IPS-15b (cell line): ENCODE results near the gene PPP2R2B.
A peak's percentile ranks its signal among the peaks of the same experiment; 100 is the strongest.

Experiments
- H3K27me3 ChIP-seq: one replicate; pipeline ENCODE4 v1.6.1; 2013; ENCODE audit warnings: low read length; ENCODE audit not compliant: control insufficient read depth, insufficient read depth
- H3K36me3 ChIP-seq: one replicate; pipeline ENCODE4 v1.6.1; 2013; ENCODE audit warnings: low read length; ENCODE audit not compliant: control insufficient read depth, insufficient read depth
- H3K4me1 ChIP-seq: one replicate; pipeline ENCODE4 v1.6.1; 2013; ENCODE audit warnings: mild to moderate bottlenecking, low read length; ENCODE audit not compliant: control insufficient read depth, insufficient read depth
- H3K4me3 ChIP-seq: one replicate; pipeline ENCODE4 v1.5.1; 2013; ENCODE audit warnings: low read depth, low read length
- H3K9ac ChIP-seq: one replicate; pipeline ENCODE4 v1.6.1; 2013; ENCODE audit warnings: low read depth, mild to moderate bottlenecking, low read length
- H3K9me3 ChIP-seq: one replicate; pipeline ENCODE4 v1.6.1; 2013; ENCODE audit warnings: mild to moderate bottlenecking, low read length; ENCODE audit not compliant: control insufficient read depth, insufficient read depth

Gene PPP2R2B

DNA sequence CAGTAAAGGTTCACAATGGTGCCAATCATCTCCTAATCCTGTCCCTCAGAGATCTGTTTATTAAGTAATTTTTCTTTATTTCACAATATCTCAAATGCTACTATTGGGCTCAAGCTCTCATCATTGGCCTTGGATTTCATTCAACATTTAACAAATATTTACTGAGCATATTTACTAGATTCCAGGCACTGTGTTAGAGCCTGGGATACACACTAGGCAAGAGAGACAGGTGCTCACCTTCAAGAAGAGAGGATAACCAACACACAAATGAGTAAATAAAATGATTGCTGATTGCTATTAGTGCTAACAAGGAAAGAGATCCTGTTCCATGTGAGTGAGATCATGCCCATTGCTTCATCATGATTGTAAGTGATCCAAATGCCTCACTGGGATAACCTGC is 27.4 kb downstream of the PPP2R2B start:
- H3K27me3 ChIP-seq, result no peaks in the 10 kb centered on the region
- no peak overlapping the region for H3K9ac ChIP-seq
- peaks cover 21% of the 10 kb centered on the region for H3K4me1 ChIP-seq
- H3K9me3 ChIP-seq, result no peaks in the 10 kb centered on the region
- no peaks in the 10 kb centered on the region for H3K36me3 ChIP-seq
- no peak overlapping the region for H3K4me3 ChIP-seq

DNA sequence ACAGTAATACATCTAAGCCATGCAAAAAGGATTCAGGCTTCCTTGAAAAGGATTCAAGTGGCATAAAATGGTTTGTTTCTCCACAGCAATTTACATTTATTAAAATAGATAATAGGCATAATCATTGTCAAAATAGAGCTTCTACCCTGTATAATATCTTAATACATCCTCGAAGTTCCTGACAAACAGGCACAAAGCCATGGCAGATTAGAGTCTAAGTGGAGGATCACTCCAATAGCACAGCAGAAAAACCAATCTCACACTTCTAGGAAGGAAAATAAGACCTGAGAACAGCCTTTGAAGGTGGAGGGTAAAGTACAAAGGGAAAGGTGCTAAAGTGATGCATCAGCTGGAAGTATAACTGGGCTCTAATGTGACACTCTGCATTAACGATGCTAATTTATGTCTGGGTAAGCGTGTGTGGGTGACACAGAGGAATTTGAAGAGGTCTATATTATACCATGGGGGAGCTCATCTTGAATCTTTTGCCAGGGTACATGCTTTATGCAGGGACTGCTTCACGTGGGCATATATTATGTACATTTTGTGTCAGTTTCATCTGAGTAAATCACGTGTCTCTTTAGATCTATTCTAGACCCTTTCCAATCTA is 28.8 kb downstream of the PPP2R2B start:
- Histone ChIP-seq H3K4me3 (no peak overlapping the region), H3K9me3 (no peaks in the 10 kb centered on the region), H3K27me3 (no peaks in the 10 kb centered on the region), H3K36me3 (no peaks in the 10 kb centered on the region), H3K9ac (no peak overlapping the region), H3K4me1 (peaks cover 21% of the 10 kb centered on the region)

DNA sequence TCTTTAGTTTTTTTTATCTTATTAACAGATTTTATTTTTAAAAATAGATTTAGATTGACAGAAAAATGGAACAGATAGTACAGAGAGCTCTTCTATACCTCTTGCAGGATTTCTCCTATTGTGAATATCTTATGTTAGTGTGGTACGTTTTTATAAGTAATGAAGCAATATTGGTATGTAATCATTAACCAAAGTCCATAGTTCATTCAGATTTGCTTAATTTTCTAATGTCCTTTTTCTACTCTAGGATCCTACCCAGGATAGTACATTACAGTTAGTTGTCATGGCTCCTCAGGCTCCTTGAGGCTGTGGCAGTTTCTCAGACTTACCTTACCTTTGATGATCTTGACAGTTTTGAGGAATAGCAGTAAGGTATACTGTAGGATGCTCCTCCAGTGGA is 30.4 kb downstream of the PPP2R2B start:
- Histone ChIP-seq H3K4me3 (no peak overlapping the region), H3K9ac (no peak overlapping the region), H3K9me3 (no peaks in the 10 kb centered on the region), H3K4me1 (peaks cover 16% of the 10 kb centered on the region), H3K27me3 (no peaks in the 10 kb centered on the region), H3K36me3 (no peaks in the 10 kb centered on the region)

DNA sequence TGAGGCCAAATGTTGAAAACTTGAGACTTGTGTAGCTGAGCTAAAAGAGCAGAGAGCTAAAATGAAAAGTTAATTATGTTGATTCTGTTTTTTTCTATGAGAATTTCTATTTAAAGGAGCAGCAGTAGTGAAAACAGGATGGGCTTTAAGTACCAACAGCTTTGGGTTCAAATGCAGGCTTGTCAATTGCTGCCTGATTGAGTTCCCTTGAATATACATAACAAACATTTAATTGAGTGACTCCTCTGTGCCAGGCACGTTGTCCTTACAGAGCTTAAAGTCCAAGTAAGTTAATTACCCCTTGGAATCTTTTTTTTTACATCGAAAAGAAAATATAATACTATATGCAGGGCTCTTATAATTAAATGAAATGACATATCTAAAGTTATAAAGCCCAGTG is 38.5 kb downstream of the PPP2R2B start:
- no peaks in the 10 kb centered on the region for H3K27me3 ChIP-seq
- H3K9me3 ChIP-seq, result no peaks in the 10 kb centered on the region
- no peaks in the 10 kb centered on the region for H3K36me3 ChIP-seq
- no peak overlapping the region for H3K9ac ChIP-seq
- peak overlapping the region; percentile 9 for H3K4me3 ChIP-seq
- peaks cover 15% of the 10 kb centered on the region for H3K4me1 ChIP-seq

DNA sequence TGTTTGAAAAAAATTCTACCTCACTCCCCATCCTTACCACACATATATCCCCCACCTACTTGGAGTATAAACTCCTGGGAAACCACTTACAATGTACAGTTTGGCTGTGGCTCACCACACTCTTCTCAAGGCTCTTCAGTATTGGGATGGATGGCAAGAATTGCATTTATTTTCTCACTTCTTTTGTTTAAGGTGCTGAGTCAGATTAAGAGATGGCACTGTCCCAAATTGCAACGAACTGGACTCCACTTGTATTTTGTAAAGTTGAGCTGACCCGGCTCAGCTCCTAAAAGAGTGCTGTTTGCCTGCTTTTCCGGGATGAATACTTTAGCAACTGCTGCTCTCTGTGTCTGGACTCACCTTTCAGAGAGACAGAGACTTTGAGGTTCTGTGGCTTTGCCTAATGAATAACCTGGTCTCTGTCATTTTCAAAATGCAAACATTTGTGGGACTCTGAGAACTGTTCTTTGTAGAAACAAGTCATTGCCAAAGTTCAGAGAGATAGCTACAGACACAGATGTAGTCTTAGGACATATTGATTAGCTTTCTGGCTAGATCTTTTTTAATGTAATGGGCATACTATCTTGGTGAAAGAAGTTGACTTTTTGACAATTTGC is 42.2 kb downstream of the PPP2R2B start:
- Histone ChIP-seq H3K27me3 (no peaks in the 10 kb centered on the region), H3K9me3 (no peaks in the 10 kb centered on the region), H3K9ac (no peak overlapping the region), H3K4me1 (peaks cover 15% of the 10 kb centered on the region), H3K4me3 (no peak overlapping the region), H3K36me3 (no peaks in the 10 kb centered on the region)

DNA sequence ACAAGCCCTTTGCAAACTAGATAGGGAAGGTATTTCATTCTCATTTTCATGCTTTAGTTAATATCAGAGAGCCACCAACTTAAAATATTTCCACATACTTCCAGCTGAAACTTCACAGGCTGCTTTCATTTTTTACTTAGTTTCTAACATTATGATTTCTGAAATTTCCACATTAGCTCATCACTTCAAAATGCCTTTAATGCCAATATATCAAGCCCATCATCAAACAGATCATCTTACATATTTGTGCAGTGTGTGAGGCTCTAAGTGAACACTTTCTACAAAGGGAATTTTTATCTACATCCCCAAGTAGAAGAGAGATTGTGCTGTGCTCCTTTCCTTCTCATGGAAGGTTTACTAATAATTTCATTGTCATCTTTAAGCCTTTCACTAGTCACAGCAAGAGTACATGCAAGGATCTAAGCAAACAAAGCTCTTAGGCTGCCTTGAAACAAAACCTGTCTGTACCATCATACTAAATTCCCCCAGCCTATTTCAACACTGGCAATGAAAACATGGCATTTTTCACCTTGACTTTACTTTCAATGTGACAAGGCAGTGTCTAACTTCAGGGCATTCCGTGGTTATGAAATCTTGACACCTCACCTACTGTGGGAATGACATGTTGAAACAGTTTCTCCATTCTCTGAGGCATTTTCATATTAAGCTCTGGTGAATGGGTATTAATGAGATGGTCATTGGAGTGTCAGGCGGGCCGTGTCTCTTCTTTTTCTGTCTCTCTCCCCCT is 45.4 kb downstream of the PPP2R2B start:
- Histone ChIP-seq H3K4me1 (no peaks in the 10 kb centered on the region), H3K9me3 (no peaks in the 10 kb centered on the region), H3K36me3 (no peaks in the 10 kb centered on the region), H3K4me3 (no peak overlapping the region), H3K9ac (no peak overlapping the region), H3K27me3 (no peaks in the 10 kb centered on the region)

DNA sequence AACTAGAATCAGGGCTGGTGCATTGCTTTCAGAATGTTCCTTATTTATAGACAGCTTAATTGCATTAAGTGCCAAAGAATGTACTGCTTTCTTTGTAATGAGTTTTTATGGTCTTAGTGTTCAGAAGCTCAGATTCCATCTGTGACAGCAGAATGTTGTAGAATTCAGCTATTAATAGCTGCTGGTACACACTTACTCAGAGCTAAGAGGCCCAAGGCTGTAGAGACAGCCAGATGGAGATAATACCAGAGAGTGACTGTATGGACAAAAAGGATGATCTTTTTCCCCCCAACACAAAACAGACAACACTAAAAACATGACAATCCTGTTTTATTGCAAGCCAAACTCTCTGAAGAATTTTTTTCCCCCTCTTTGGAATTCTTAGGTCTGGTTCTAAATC is 50.2 kb downstream of the PPP2R2B start:
- Histone ChIP-seq H3K9me3 (no peaks in the 10 kb centered on the region), H3K9ac (no peak overlapping the region), H3K4me3 (no peak overlapping the region), H3K4me1 (peaks cover 8% of the 10 kb centered on the region), H3K27me3 (no peaks in the 10 kb centered on the region), H3K36me3 (no peaks in the 10 kb centered on the region)

DNA sequence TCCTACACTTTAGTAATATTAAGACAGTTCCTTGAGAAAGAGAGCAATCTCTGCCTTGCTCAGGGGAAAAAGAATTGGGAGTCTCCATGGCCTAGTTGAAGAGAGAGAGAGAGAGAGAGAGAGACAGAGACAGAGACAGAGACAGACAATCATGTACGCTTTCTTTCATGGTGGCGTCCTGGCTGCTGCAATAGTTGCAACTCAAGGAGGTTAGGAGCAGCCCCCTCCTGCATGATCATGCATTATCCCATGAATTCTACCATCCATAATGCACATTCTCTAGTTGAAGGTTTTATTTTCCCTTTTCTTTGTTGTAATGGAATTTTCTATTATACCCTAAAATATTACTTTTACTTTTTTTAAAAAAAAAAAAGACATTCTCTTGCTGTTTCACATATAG is 50.7 kb downstream of the PPP2R2B start:
- Histone ChIP-seq H3K4me3 (no peak overlapping the region), H3K9ac (no peak overlapping the region), H3K4me1 (peaks cover 8% of the 10 kb centered on the region), H3K9me3 (no peaks in the 10 kb centered on the region), H3K27me3 (no peaks in the 10 kb centered on the region), H3K36me3 (no peaks in the 10 kb centered on the region)

DNA sequence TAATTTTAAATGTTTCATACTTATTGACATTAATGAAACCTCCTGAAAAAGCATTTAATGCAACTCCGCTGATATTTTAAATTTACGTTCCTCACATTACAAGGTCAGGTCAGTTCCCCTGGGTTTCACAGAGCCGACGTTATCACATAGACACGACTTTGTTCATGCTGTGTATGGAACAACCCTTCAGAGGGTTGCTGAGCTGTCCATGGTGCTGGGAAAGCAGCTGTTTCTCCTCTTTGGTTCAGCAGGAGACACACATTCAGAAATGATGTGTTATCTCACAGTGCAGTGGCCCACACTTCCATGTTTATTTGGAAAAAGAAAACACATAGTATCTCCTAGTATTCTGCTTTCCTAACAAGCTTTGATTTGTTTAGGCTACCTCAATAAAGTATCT is 53.5 kb downstream of the PPP2R2B start:
- H3K9me3 ChIP-seq, result no peaks in the 10 kb centered on the region

DNA sequence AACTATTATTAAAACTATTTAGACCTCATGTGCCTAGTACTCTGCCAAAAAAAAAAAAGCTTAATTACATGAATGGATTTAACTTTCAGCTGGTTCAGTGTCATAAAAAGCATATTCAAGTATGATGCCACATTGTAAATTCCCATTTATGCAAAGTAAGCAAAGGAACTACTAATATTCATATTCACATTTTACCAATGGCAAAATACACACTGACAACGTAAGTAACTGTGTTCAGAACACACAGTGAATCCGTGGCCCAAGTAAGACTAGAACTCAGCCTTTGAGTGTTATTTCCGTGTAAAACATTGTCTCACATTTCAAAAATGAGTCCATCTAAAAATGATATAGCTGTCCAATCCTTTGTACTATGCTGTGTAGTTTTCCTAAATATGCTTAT is 56.8 kb downstream of the PPP2R2B start:
- H3K4me1 ChIP-seq, result peaks cover 17% of the 10 kb centered on the region
- H3K36me3 ChIP-seq, result no peaks in the 10 kb centered on the region
- no peak overlapping the region for H3K4me3 ChIP-seq
- H3K9me3 ChIP-seq, result no peaks in the 10 kb centered on the region
- no peaks in the 10 kb centered on the region for H3K27me3 ChIP-seq
- no peak overlapping the region for H3K9ac ChIP-seq

More for the DNA sequence above, 53.5 kb downstream of the PPP2R2B start:
- Histone ChIP-seq H3K36me3 (no peaks in the 10 kb centered on the region), H3K9ac (no peak overlapping the region), H3K4me1 (peaks cover 8% of the 10 kb centered on the region), H3K4me3 (no peak overlapping the region), H3K27me3 (no peaks in the 10 kb centered on the region)

DNA sequence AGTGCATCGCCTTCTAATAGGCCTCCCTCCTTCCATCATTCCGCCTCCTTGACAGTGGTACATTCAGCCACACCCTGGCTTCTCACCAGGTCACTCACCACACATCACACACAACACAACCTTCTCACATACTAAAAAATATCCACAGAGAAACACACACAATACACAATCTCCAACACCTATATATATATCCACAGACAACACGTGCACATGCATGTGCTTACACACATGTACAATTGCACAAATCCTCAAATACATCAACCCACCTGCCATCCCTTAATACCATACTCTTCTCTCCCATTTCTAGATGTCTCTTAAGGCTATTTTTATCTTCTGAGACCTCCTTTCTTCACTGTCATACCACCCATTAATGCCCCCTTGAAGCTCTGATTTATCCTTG is 57.6 kb downstream of the PPP2R2B start:
- Histone ChIP-seq H3K4me3 (no peak overlapping the region), H3K36me3 (no peaks in the 10 kb centered on the region), H3K4me1 (peaks cover 24% of the 10 kb centered on the region), H3K27me3 (no peaks in the 10 kb centered on the region), H3K9ac (no peak overlapping the region), H3K9me3 (no peaks in the 10 kb centered on the region)

DNA sequence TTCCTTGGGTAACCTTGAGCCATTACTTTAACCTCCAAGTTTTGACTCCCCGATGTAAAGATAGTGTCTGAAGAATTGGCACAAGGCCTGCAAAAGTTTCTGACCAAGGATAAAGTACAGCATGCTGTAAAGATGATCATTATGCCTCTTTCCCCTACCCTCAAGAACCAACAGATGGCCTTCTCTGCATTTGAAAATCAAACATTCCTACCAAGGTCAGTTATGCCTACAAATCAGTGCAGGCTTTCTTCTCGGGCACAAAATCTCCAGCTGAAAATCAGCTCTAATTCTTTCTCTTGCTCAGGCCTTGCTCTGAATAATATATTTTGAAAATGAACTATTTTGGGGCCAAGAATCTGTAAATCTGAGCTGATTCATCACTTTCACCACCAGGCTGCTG is 59.7 kb downstream of the PPP2R2B start:
- peaks cover 38% of the 10 kb centered on the region for H3K4me1 ChIP-seq
- no peaks in the 10 kb centered on the region for H3K36me3 ChIP-seq
- H3K9ac ChIP-seq, result no peak overlapping the region
- H3K4me3 ChIP-seq, result no peak overlapping the region
- no peaks in the 10 kb centered on the region for H3K27me3 ChIP-seq
- H3K9me3 ChIP-seq, result no peaks in the 10 kb centered on the region
